Measurements from ENCODE around the gene PRKN.

- TF ChIP-seq EZH2 (IDR thresholded peaks at IDR 0.05; ENCODE audit: insufficient read depth, poor library complexity, severe bottlenecking) = no peak
- no peak for TF ChIP-seq EZH2phosphoT487 (IDR thresholded peaks at IDR 0.05; ENCODE audit: insufficient read depth, low read depth)
These were observed 1128.7 kb downstream of the PRKN start for GRCh38 chr6:161598896-161599295.
